ENCODE data around the gene PATE1. TPM values are rescaled to one million over a fixed set of nuclear protein-coding genes. Genes with fewer than 3 reads are reported as not detected.

Gene PATE1
- polyA plus RNA-seq, 6 donors from 2014 or later: not detected

Other genes with a start within 250 kb of the PATE1 start
- gene EI24, start 176.8 kb upstream of the PATE1 start, polyA plus RNA-seq (ENCODE audit: low read depth in 6 of 6): 10 to 100 TPM; 36.4 to 83.5 (median 51.2) TPM
- gene STT3A, start 153.4 kb upstream of the PATE1 start, polyA plus RNA-seq (ENCODE audit: low read depth in 6 of 6): 10 to 100 TPM; 14.3 to 56.7 (median 33.4) TPM
- gene CHEK1, start 121.1 kb upstream of the PATE1 start, polyA plus RNA-seq (ENCODE audit: low read depth in 6 of 6): 1 to 10 TPM; 1.7 to 4.1 (median 2.3) TPM
- under 1 TPM in 1 of 6 donors, not detected in 5; 0.14 TPM for gene ACRV1, start 65.4 kb upstream of the PATE1 start, polyA plus RNA-seq (ENCODE audit: low read depth in 6 of 6)
- not detected for gene PATE2, start 32.5 kb downstream of the PATE1 start, polyA plus RNA-seq (ENCODE audit: low read depth in 6 of 6)
- gene PATE3, start 41.8 kb downstream of the PATE1 start, polyA plus RNA-seq (ENCODE audit: low read depth in 6 of 6): not detected
- gene PATE4, start 87.0 kb downstream of the PATE1 start, polyA plus RNA-seq (ENCODE audit: low read depth in 6 of 6): not detected
- 10 to 100 TPM; 13.4 to 22.7 (median 16.4) TPM for gene HYLS1, start 141.4 kb downstream of the PATE1 start, polyA plus RNA-seq (ENCODE audit: low read depth in 6 of 6)
- gene PUS3, start 156.9 kb downstream of the PATE1 start, polyA plus RNA-seq (ENCODE audit: low read depth in 6 of 6): 10 to 100 TPM in 2 of 6 donors, 1 to 10 TPM in 4; 6.2 to 12.1 (median 7.9) TPM
- under 1 TPM in 1 of 6 donors, not detected in 5; 0.34 TPM for gene DDX25, start 158.2 kb downstream of the PATE1 start, polyA plus RNA-seq (ENCODE audit: low read depth in 6 of 6)
- gene VSIG10L2, start 199.8 kb downstream of the PATE1 start, polyA plus RNA-seq (ENCODE audit: low read depth in 6 of 6): not detected

Data from naive B cell (primary cell).